GM18526 (cell line): Measurements from ENCODE around the gene RUNX2.

ENCODE experiments used
- POLR2A ChIP-seq: IDR thresholded peaks from 3 replicates; pipeline ENCODE4 v1.6.1; 2011; ENCODE audit not compliant: insufficient read length; ENCODE audit errors: extremely low read depth

RUNX2 gene

DNA sequence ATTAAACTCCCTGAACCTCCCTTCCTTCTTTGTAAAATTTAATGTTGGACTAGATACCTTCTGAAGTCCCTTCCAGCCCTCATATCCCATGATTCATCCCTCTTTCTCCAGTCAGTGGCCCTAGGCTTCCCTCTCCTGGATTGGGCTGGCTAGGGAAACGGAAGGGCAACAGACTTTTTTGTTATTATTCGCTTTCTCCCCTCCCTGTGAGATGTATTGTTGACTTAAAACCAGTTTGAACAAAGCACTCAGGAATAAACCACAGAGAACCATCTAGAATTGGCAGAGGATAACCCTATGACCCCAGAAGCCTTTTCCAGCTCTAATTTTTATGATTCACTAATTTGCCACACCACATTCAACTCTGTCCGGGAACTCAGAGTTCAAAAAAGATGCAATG is 289.3 kb downstream of the RUNX2 start:
- no peak for TF ChIP-seq POLR2A

DNA sequence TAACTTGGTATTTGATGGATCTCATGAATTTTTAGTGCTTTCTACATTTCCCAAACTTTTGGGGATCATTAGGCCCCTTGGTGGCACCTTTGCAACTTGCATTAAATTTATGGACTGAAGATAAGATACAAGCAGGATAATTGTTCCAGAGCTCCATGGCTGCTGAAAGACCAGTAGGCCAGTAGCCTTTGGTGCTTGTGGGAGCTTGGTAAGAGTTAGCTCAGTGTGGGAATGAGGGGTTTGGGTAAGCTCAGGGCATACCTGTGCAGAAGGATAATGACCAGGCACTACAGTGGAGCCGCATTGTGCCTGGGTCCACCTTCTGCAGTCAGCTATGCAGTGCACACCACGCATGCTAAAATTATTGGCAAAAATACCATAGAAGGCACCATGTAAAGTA is 290.1 kb downstream of the RUNX2 start:
- no peak for TF ChIP-seq POLR2A

DNA sequence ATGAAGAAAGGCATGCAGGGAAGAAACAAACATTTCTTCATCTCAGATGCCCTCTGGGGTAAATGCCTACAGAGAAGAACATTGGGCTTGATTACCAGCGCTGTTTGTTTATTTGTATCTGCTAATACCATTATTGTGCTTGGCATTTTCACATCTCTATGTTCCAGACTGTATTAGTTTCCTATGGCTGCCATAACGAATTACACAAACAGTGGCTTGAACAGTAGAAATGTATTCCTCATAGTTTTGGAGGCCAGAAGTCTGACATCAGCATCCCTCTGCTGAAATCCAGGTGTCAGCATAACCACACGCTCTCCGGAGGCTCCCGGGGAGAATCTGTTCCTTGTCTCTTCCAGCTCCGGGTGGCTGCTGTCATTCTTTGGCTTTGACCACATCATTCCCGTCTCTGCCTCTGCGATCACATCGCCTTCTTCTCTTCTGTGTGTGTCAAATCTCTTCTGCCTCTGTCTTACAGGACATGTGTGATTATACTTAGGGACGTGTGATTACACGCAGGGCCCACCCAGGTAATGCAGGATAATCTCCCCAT is 291.2 kb downstream of the RUNX2 start:
- no peak for TF ChIP-seq POLR2A

DNA sequence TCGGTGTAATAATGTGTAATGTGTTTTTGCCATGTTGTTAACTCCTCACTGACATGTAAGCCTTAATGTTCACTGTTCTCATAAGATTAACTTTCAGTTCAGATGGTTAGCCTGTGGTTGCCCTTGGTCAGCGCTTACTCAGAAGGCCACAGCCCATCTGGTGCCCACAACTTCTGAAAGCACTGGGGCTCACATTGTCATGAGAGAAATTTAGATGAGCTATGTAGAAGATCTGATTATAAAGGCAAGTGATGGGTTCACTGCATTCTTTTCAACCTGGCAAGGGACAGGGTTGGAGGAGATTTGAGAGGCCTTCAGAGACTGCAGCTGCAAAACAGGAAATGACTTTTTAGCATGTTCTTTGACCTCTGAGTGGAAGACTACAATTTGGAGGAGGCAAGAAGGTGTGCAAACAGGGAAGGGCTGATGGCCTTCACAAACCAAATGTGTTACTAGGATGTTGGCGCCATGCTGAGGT is 291.9 kb downstream of the RUNX2 start:
- no peak for TF ChIP-seq POLR2A

DNA sequence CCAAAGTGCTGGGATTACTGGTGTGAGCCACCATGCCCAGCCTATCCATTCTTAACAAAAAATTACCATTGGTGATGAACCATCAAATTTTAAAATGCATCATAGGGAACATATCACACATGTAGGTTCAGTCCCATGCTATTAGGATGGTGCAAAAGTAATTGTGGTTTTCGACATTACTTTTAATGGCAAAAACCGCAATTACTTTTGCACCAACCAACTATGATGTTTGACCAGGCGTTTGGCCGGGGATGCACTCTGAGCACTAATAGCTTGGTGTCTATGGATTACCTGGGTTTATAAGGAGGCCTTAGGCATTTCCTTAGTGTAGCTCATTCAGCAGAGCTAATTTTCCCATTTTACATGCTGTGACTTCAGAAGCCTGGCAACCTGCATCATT is 296.1 kb downstream of the RUNX2 start:
- no peak for TF ChIP-seq POLR2A

DNA sequence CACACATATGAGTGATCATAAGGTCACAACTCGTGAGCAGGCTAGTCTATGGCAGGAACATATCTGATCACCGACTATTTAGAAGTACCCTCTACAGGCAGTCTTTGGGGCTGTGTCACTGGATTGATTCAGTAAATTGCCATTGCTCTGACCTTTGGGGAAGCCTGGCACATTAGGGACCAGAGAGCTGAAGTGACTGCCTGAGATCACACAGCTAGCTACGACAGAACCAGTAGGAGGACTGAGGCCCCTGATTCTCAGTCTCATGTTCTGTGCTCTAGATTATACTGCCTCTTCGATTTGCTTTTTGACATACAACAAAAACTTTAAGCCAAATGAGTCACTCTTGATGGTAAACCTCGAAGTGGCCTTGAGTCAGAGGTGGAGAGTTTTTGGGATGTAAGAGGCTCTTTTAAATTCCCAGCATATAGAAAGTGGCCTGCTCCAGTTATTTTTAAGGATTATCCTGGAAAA is 297.1 kb downstream of the RUNX2 start:
- no peak for TF ChIP-seq POLR2A

DNA sequence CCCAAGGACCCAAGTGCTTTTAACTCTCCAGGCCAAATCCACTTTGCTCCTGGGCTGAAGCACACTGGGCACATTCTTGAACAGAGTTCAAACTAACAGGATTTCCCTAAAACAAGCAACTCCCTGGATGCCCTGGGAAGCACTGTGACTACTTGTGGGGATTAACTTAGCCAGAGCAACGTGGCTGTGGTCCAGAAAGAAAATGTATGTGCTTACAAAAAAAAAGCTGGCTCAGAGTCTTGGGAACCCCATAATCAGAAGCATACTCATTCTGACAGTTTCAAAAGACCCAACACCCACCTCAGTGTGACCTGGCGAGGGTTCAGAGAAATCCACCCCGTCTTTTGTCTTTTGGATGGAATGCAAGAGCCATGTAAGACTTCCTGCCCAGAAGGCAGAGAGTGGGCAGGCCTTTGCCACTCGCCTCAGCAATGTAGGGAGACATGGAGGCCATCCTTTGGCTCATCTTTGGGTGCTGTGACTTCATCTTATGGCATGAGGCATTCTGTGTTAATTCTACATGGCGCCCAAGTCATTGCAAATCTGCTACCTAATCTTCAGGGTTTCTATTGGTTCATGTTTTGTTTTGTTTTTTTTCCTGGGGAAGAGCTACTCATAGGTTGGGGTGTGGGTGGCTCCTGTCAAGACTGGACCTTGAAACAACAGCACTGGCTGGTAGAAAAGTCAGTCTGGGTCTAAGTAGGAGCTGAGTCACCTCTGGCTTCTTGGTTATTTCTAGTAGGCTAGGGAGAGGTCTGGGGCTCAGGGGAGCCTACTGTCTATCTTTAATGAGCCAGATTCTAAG is 298.2 kb downstream of the RUNX2 start:
- TF ChIP-seq POLR2A = no peak

DNA sequence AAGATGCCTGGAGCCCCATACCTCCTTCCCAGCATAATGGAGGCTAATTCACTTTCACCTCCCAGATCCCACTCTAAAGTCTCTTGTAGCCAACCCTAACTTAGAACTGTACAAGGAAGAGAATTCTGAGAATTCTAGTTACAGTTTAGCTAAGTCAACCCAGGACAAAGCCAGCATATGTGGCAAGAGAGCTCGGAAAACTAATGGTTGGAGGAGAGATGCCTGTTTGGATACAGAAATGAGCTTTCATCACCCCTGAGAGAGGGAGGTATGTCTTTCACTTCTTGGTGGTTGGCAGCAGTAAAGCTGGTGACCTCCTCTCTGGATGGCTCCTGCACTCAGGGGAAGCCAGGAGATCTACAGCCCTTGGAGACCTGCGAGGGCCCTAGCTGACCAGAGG is 302.2 kb downstream of the RUNX2 start:
- TF ChIP-seq POLR2A = no peak

DNA sequence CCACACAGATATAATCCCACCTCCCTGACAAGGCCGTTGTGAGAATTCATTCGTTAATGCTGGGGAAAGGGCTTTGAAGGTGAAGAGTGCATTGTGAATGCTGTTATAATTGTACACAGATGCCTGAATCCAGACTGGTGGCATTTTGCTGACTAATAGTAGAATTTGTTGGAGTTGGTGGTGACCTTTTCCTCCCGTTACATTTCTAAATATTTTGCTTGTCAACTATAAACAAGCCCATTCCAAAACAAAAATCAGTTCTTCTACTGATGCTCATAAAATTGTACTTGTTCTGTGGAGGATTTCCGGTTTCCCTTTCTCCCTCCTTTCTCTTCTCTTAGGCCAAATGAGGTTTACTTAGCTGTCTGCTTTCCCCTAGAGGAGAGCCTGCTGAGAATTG is 302.7 kb downstream of the RUNX2 start:
- TF ChIP-seq POLR2A = no peak

DNA sequence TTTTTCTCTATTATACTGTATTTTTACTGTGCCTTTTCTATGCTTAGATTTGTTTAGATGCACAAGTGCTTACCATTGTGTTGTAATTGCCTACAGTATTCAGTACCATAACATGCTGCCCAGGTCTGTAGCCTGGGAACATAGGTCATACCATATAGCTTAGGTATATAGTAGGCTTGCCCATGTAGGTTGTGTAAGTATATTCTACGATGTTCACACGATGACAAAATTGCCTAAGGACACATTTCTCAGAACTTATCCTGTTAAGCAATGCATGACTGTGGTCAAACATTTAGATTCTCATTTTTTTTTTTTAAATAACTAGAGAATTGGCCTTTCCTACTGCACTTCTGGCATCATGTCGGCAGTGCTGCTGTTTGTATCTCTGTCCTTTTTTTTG is 303.3 kb downstream of the RUNX2 start:
- TF ChIP-seq POLR2A = no peak

DNA sequence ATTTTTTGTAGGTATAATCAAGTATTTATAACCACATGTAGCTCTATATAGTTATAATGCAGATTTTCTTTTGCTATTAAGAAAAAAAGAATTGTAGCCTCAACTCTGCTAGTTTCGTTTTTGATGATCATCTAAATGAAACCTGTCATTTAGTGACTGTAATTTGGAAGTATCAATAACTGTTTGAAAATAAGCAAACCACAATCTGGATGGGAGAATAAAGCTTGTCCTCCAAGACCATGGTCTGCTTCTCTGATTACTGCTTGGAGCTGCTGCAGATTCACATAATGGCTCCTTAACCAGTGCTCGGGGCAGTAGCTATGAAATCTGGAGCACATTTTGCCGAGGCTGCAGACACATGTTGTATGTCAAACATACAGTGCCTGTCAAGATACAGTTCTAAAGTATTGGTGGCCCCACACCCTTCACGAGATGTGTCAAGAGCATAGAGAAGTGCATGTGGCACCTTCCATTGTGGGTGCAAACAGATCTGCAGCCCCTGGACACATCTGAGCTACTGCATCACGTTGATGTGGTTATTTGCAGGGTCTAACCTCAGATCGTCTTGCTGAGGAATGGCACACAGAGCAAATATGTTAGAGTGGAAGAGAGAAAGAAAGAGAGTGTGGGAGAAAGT is 305.3 kb downstream of the RUNX2 start:
- no peak for TF ChIP-seq POLR2A

DNA sequence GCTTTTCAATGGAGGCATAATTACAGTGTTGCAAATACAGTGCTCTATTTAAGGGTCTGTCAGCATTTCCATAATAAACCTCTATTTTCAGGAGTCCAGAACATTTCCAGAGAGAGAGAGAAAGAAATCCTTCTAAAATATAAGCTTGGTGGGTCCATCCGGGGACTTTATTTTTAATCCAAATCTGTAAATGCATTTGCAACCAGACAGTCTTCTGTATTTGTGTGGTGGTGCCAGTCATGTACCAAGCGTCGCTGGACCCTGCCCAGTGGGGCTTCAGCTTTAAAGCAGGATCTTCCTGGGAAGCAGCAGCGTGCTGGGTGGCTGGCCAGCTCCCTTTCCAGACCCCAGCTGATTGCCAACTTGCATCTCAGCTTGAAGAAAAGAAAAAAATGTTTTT is 306.1 kb downstream of the RUNX2 start:
- no peak for TF ChIP-seq POLR2A

DNA sequence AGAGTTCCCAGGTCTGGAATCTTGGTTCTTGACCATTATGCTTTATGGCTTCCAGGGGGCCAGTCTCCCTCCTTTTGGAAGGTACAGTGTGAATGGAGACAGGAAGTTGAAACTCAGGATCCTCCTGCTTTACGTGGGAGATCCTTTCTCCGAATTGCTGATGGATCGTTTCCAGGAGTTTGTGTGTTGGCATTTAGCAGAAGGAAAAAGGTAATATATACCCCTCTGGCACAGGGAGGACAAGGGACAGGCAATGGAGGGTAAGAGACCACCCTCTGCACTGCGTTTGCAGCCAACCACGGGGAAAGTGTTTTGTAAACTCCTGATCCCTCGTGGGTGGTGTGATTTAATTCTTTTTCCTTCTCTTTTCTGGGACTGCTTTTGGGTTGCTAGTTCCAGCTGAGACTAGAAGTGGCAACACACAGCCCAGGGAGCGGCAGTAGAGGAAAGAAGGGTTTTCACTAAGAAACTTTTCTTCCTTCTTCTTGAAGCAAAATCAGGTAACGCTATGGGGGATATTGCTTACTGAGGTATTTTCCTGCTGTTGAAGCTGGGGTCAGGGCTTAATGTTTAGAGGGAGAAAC is 307.2 kb downstream of the RUNX2 start:
- no peak for TF ChIP-seq POLR2A

DNA sequence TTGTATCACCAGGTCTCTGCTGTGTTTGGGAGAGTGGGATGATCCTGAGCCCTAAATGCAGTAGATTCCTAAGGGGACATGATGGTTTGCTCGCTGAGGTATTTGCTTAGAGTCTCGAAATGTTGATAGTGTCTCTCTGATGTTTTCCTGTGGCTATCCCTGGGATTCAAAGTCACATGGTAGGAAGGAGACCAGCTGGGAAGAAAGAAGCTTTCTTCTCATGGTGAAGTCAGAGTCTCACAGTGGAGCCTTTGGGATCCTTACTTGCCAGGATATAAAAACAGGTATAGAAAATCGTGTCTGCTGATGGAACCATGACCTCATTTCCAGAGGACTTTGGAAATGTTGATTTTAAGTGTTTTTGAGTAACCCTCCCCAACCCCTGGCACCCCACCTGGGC is 308.9 kb downstream of the RUNX2 start:
- TF ChIP-seq POLR2A = no peak

DNA sequence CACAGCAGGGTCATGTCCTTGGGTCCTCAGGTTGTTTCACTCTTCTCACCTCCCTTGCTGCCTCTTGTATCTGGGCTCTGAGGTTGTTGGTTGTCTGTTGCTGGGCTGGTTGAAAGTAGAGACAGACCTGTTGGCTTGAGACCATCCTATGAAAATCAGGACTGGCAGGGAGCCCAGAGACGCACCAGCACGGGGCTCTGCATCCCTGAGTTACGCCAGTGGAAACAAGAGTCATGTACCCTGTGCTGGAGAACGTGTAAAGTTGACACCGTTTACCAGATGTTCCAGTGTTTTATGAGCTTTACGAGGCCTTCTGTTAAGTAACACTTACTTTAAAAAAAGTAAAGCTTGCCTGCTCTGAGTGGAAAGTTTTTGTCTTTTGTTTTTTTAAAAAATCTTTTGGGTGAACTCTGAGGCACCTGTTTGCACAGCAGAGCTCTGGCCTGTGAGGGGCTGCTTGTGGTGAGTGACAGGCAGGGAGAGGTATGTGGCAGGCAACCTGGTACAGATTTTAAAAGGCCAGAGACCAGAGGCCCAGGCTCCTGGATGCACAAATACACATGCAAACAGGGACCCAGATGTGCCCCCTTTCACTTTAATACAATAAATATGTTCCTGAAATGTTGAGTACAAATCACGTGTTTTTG is 309.6 kb downstream of the RUNX2 start:
- no peak for TF ChIP-seq POLR2A
